DND-41 (cell line): ENCODE measurements around the gene RELL1.

ENCODE experiments used
- ATAC-seq: fragments of 200-7000 bp; cut with Tn5 transposase; 3 replicates; pipeline ENCODE4 v1.9.1; 2021; ENCODE audit warnings: low read depth; ENCODE audit not compliant: insufficient read depth
- DNase-seq: peaks from one replicate; pipeline ENCODE4 v3.0.0-alpha.2; 2020
- H2AFZ ChIP-seq: 2 replicates; pipeline ENCODE4 v1.6.0; 2012; ENCODE audit warnings: low read depth, low read length
- H3K27ac ChIP-seq: 2 replicates; pipeline ENCODE4 v1.5.1; 2012; ENCODE audit warnings: low read length, inconsistent platforms
- H3K27me3 ChIP-seq: fragments of 200-600 bp; sonication (generic); 2 replicates; pipeline ENCODE4 v1.6.0; 2012; ENCODE audit warnings: low read length, mild to moderate bottlenecking, inconsistent platforms; ENCODE audit not compliant: insufficient read depth, poor library complexity
- H3K36me3 ChIP-seq: 2 replicates; pipeline ENCODE4 v1.5.1; 2012; ENCODE audit warnings: low read length, inconsistent platforms; ENCODE audit not compliant: insufficient read depth
- H3K4me1 ChIP-seq: 2 replicates; pipeline ENCODE4 v1.5.1; 2012; ENCODE audit warnings: mild to moderate bottlenecking, low read length; ENCODE audit not compliant: insufficient read depth
- H3K4me2 ChIP-seq: 2 replicates; pipeline ENCODE4 v1.6.0; 2012; ENCODE audit warnings: mild to moderate bottlenecking, moderate library complexity, low read length, inconsistent platforms; ENCODE audit not compliant: insufficient read depth
- H3K4me3 ChIP-seq, 2 experiments: fragments of 200-600 bp in 1 of 2; shearing (Covaris generic) in 1 of 2; 2 replicates each; pipeline ENCODE4 v1.5.1; 2012 to 2016; ENCODE audit warnings: inconsistent platforms in 2 of 2, low read length in 2 of 2, mild to moderate bottlenecking in 2 of 2, low read depth in 1 of 2, moderate library complexity in 1 of 2
- H3K79me2 ChIP-seq: 2 replicates; pipeline ENCODE4 v1.6.0; 2012; ENCODE audit warnings: low read length, inconsistent platforms; ENCODE audit not compliant: insufficient read depth
- H3K9ac ChIP-seq: 2 replicates; pipeline ENCODE4 v1.6.0; 2012; ENCODE audit warnings: low read depth, mild to moderate bottlenecking, inconsistent platforms, low read length, moderate library complexity
- H3K9me3 ChIP-seq: 2 replicates; pipeline ENCODE4 v1.5.1; 2012; ENCODE audit warnings: low read length, moderate library complexity, mild to moderate bottlenecking, inconsistent platforms; ENCODE audit not compliant: insufficient read depth, severe bottlenecking
- H4K20me1 ChIP-seq: 2 replicates; pipeline ENCODE4 v1.6.0; 2012; ENCODE audit warnings: low read length; ENCODE audit not compliant: insufficient read depth
- CTCF ChIP-seq: IDR thresholded peaks from 2 replicates; pipeline ENCODE4 v1.5.1; 2012; ENCODE audit warnings: borderline replicate concordance, low read length, moderate library complexity, mild to moderate bottlenecking; ENCODE audit not compliant: poor library complexity, severe bottlenecking; ENCODE audit errors: extremely low read depth
- EZH2 ChIP-seq: IDR thresholded peaks from 3 replicates; pipeline ENCODE4 v1.6.1; 2012; ENCODE audit warnings: borderline replicate concordance, low read depth, mild to moderate bottlenecking, moderate library complexity, low read length, inconsistent platforms; ENCODE audit not compliant: severe bottlenecking

Gene RELL1

GRCh38 chr4:37604461-37604860 is 81.7 kb downstream of the RELL1 start:
- H3K4me2 ChIP-seq, result no peak overlapping the region
- no peaks in the 10 kb centered on the region for H4K20me1 ChIP-seq
- no peaks in the 10 kb centered on the region for H3K36me3 ChIP-seq
- no peak overlapping the region for H3K27ac ChIP-seq
- no peaks in the 10 kb centered on the region for H3K27me3 ChIP-seq
- H3K9ac ChIP-seq, result no peak overlapping the region
- H3K9me3 ChIP-seq, result no peaks in the 10 kb centered on the region
- no peak for DNase-seq
- ATAC-seq, result no peak
- no peak overlapping the region for H2AFZ ChIP-seq
- H3K4me3 ChIP-seq, result no peak overlapping the region
- peaks cover 4% of the 10 kb centered on the region; the same call in 1 of the 2 replicates for H3K4me1 ChIP-seq
- no peak for TF ChIP-seq EZH2
- TF ChIP-seq CTCF, result no peak
- H3K79me2 ChIP-seq, result no peaks in the 10 kb centered on the region

GRCh38 chr4:37603711-37604110 is 82.5 kb downstream of the RELL1 start:
- Histone ChIP-seq H3K4me2 (no peak overlapping the region), H3K4me1 (peaks cover 4% of the 10 kb centered on the region; the same call in 1 of the 2 replicates), H4K20me1 (no peaks in the 10 kb centered on the region), H2AFZ (no peak overlapping the region), H3K4me3 (no peak overlapping the region), H3K27ac (no peak overlapping the region), H3K9me3 (no peaks in the 10 kb centered on the region), H3K9ac (no peak overlapping the region), H3K27me3 (no peaks in the 10 kb centered on the region), H3K36me3 (no peaks in the 10 kb centered on the region), H3K79me2 (no peaks in the 10 kb centered on the region)
- TF ChIP-seq CTCF, result no peak
- ATAC-seq (no peak), DNase-seq (no peak)

- Histone ChIP-seq H3K9ac (no peak overlapping the region), H3K4me2 (peak overlapping the region; percentile 35), H2AFZ (peak overlapping the region; percentile 54; the same call in 1 of the 2 replicates), H3K4me1 (peaks cover 4% of the 10 kb centered on the region; the same call in 1 of the 2 replicates), H3K27ac (no peak overlapping the region), H3K27me3 (no peaks in the 10 kb centered on the region), H3K79me2 (no peaks in the 10 kb centered on the region), H4K20me1 (no peaks in the 10 kb centered on the region), H3K36me3 (no peaks in the 10 kb centered on the region), H3K9me3 (no peaks in the 10 kb centered on the region), H3K4me3 (no peak overlapping the region)
- ATAC-seq, result peak; percentile 88
- peak; percentile 75 for DNase-seq
- peak; percentile 98 for TF ChIP-seq CTCF
- TF ChIP-seq EZH2, result no peak
Measured at GRCh38 chr4:37603070-37603468, 83.1 kb downstream of the RELL1 start.
